Mesothelial cell of epicardium (in vitro differentiated cells): ENCODE data around the gene TTC7B. TPM values are rescaled to one million over a fixed set of nuclear protein-coding genes. Genes with fewer than 3 reads are reported as not detected.

ENCODE experiments used
- DNase-seq, 2 experiments: peaks; one replicate each; pipeline ENCODE4 v3.0.0; 2021; ENCODE audit warnings: low spot score in 2 of 2; ENCODE audit not compliant: unreplicated experiment in 2 of 2
- H3K27ac Mint-ChIP-seq: 2 replicates; pipeline ENCODE4 v1.8.0; 2021; ENCODE audit warnings: mixed read lengths
- H3K27me3 Mint-ChIP-seq: 2 replicates; pipeline ENCODE4 v1.8.0; 2021; ENCODE audit warnings: low read depth, mixed read lengths
- H3K36me3 Mint-ChIP-seq: 2 replicates; pipeline ENCODE4 v1.8.0; 2021; ENCODE audit warnings: mixed read lengths
- H3K4me1 Mint-ChIP-seq: 2 replicates; pipeline ENCODE4 v1.8.0; 2021; ENCODE audit warnings: mixed read lengths
- H3K4me3 Mint-ChIP-seq: 2 replicates; pipeline ENCODE4 v1.8.0; 2021; ENCODE audit warnings: mild to moderate bottlenecking, moderate library complexity, mixed read lengths
- H3K9me3 Mint-ChIP-seq: 2 replicates; pipeline ENCODE4 v1.8.0; 2021; ENCODE audit warnings: mixed read lengths
- total RNA-seq: library from RNA; stranded (reverse); gene quantifications from 3 replicates; pipeline ENCODE4 v1.2.1, GENCODE V29; 2021
- TF ChIP-seq, protein P1 (sequence below): fragments of 200-600 bp; sonication (generic); IDR thresholded peaks from one replicate; pipeline ENCODE4 v1.5.0; 2021; ENCODE audit warnings: antibody characterized with exemption; ENCODE audit not compliant: unreplicated experiment

TTC7B gene
- total RNA-seq, 1 donor from 2014 or later, result 56.5 TPM

DNA sequence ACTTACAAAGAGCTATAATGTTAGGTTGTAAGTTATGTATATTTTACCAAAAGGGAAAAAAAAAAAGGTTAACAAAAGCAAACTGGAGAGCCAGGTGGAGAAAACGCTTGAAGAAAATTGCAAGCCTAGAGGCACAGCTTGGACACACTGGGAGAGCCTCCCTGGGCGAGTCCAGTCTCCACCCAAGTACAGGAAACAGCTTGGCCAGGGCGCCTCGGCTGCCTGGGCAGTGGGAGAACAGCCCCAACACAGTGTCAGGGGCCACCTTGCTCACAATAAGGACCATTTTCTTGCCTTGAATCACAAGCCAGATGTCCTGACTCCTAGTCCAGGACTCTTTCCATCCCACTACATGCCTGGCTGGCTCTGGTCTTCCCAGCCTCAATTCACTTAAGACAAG lies 33.3 kb downstream of the TTC7B start:
- TF ChIP-seq, protein P1, sequence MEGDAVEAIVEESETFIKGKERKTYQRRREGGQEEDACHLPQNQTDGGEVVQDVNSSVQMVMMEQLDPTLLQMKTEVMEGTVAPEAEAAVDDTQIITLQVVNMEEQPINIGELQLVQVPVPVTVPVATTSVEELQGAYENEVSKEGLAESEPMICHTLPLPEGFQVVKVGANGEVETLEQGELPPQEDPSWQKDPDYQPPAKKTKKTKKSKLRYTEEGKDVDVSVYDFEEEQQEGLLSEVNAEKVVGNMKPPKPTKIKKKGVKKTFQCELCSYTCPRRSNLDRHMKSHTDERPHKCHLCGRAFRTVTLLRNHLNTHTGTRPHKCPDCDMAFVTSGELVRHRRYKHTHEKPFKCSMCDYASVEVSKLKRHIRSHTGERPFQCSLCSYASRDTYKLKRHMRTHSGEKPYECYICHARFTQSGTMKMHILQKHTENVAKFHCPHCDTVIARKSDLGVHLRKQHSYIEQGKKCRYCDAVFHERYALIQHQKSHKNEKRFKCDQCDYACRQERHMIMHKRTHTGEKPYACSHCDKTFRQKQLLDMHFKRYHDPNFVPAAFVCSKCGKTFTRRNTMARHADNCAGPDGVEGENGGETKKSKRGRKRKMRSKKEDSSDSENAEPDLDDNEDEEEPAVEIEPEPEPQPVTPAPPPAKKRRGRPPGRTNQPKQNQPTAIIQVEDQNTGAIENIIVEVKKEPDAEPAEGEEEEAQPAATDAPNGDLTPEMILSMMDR, result no peak
- no peaks in the 10 kb centered on the region for H3K27me3 Mint-ChIP-seq
- no peaks in the 10 kb centered on the region for H3K4me1 Mint-ChIP-seq
- peaks cover 23% of the 10 kb centered on the region for H3K36me3 Mint-ChIP-seq
- no peak overlapping the region for H3K4me3 Mint-ChIP-seq
- DNase-seq, result no peak
- no peaks in the 10 kb centered on the region for H3K9me3 Mint-ChIP-seq
- H3K27ac Mint-ChIP-seq, result no peak overlapping the region

DNA sequence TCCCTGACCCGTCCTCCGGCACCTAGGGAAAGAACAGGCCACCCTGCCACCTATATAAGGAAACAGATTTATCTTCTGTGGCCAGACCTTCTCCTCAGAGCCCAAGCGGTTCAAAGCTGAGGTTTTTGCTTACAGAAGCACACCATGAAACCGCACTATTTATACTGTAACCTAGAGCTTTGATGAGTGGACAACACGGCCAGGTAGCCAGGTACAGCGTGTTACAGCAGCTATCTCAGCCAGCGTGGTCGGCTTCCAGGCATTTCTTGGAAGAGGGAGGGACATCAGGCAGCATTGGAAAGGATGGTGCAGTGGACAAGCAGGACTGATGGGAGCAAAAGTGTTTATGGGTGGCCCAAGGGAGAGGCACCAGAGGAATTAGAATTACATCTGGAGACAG lies 34.4 kb downstream of the TTC7B start:
- H3K27ac Mint-ChIP-seq, result no peak overlapping the region
- no peaks in the 10 kb centered on the region for H3K9me3 Mint-ChIP-seq
- no peak overlapping the region for H3K4me3 Mint-ChIP-seq

DNA sequence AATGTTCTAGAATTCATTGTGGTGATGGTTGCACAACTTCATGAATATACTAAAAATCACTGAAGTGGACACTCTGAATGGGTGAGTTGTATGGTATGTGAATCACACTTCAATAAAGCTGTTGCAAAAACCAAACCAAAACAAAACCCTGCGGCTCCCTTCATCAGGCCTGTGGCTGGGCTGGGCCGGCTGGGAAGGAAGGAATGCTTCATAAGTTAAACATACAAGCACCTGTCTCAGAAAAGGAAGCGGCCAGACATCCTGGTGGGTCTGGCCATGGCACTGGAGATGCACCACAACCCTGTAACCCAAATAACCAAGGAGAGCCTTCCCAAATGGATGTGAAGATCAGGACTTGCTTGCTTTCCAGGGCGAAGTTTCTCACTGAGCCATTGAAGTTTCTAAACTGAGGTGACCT lies 34.9 kb downstream of the TTC7B start:
- no peak for DNase-seq
- Mint-ChIP-seq H3K27ac (no peak overlapping the region), H3K4me1 (no peaks in the 10 kb centered on the region), H3K27me3 (no peaks in the 10 kb centered on the region), H3K36me3 (peaks cover 25% of the 10 kb centered on the region), H3K4me3 (no peak overlapping the region), H3K9me3 (no peaks in the 10 kb centered on the region)
- TF ChIP-seq, protein P1, result no peak

More for the DNA sequence above, 34.4 kb downstream of the TTC7B start:
- H3K27me3 Mint-ChIP-seq, result no peaks in the 10 kb centered on the region
- no peaks in the 10 kb centered on the region for H3K4me1 Mint-ChIP-seq
- no peak for DNase-seq
- TF ChIP-seq, protein P1, result no peak
- peaks cover 23% of the 10 kb centered on the region for H3K36me3 Mint-ChIP-seq

DNA sequence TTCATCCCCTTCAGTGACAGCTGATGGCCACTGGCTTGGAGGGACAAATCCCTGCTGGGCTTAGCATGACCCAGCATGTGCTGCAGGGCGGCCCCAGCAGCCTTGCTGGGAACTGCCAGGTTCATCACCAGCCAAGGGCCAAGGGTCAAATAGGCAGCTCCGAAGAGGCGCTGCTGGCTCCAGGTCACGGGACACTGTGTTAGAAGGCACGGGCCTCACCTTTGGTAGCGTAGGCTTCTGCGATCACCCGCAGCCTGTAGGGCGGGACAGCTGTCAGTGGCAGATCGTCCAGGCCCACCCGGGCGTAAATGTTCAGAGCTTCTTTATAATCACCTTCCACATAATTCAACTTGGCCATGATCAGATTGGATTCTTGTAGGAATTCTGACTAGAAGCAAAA lies 35.7 kb downstream of the TTC7B start:
- DNase-seq, result no peak
- no peaks in the 10 kb centered on the region for H3K9me3 Mint-ChIP-seq
- TF ChIP-seq, protein P1, result no peak
- H3K4me1 Mint-ChIP-seq, result no peaks in the 10 kb centered on the region
- no peak overlapping the region for H3K27ac Mint-ChIP-seq
- no peak overlapping the region for H3K4me3 Mint-ChIP-seq
- H3K27me3 Mint-ChIP-seq, result no peaks in the 10 kb centered on the region
- H3K36me3 Mint-ChIP-seq, result peaks cover 27% of the 10 kb centered on the region

DNA sequence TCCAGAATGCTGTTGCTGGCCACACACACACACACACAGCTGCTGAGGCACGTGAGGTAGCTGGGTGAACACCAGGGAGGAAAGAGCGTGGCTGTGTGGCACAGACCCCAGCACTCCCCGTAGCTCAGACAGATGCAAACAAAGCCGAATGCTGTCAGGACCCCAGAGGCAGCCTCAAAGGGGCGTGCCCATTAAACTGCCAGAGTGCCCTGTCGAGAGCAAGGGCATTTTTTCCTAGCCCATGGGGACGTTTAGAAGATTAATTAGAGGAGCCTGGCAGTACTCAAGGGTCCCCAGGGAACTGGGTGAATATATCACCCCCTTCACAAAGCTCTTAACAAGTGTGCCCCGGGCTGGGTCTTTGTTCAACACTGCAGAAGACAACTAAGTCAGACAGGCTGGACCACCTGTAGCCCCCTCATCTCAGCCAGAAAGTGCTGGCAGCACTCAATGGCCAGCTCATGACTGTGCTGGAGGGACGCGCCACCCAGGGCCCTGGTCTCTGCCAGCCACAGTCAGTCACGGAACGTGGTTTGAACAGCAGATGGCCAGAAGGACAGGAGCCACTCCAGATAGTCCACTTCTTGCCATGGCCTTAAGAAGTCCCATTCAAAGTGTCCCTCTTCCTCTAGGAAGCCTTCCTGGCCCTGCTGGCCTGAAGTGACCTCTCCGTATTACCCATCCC lies 37.5 kb downstream of the TTC7B start:
- H3K27me3 Mint-ChIP-seq, result no peaks in the 10 kb centered on the region
- H3K9me3 Mint-ChIP-seq, result no peaks in the 10 kb centered on the region
- peaks cover 20% of the 10 kb centered on the region for H3K36me3 Mint-ChIP-seq
- H3K4me3 Mint-ChIP-seq, result no peak overlapping the region
- no peak overlapping the region for H3K27ac Mint-ChIP-seq
- no peak for DNase-seq
- TF ChIP-seq, protein P1, result no peak
- H3K4me1 Mint-ChIP-seq, result no peaks in the 10 kb centered on the region
